OCI-LY1 (cell line): ENCODE data around the gene ZNF831.

Source experiments
- EZH2 ChIP-seq: fragments of 200-600 bp; sonication (generic), shearing (Covaris generic); IDR thresholded peaks from 2 replicates; pipeline ENCODE4 v1.8.0; 2017; ENCODE audit warnings: borderline replicate concordance, mixed run types, mild to moderate bottlenecking, antibody characterized with exemption, low read length, moderate library complexity, mixed read lengths
- TF ChIP-seq, protein P1 (sequence below): fragments of 200-600 bp; sonication (generic), shearing (Covaris generic); IDR thresholded peaks from 2 replicates; pipeline ENCODE4 v1.5.1; 2017; ENCODE audit warnings: mild to moderate bottlenecking, antibody characterized with exemption, low read length, moderate library complexity, mixed read lengths

DNA sequence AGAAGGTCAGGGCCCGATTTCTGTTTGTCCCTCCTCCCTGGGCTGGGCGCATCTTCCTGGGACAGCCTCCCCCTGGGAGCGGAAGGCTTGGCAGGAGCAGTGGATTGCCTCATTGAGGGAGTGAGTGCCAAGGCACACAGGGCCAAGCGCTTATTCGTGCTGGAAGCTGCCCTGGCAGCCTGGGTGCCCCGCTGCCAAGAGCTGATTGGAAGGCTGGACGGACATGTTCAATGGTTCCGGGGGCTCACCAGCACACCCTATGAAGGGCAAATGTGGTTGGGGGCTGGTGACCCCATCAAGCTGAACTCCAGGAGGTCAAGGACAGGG lies 10.3 kb upstream of the ZNF831 start:
- TF ChIP-seq, protein P1, sequence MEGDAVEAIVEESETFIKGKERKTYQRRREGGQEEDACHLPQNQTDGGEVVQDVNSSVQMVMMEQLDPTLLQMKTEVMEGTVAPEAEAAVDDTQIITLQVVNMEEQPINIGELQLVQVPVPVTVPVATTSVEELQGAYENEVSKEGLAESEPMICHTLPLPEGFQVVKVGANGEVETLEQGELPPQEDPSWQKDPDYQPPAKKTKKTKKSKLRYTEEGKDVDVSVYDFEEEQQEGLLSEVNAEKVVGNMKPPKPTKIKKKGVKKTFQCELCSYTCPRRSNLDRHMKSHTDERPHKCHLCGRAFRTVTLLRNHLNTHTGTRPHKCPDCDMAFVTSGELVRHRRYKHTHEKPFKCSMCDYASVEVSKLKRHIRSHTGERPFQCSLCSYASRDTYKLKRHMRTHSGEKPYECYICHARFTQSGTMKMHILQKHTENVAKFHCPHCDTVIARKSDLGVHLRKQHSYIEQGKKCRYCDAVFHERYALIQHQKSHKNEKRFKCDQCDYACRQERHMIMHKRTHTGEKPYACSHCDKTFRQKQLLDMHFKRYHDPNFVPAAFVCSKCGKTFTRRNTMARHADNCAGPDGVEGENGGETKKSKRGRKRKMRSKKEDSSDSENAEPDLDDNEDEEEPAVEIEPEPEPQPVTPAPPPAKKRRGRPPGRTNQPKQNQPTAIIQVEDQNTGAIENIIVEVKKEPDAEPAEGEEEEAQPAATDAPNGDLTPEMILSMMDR = no peak
- TF ChIP-seq EZH2 = no peak
